GM12878 (cell line): ENCODE results near the gene SYCN. TPM values are rescaled to one million over a fixed set of nuclear protein-coding genes. Genes with fewer than 3 reads are reported as not detected.

ENCODE experiments used
- ATAC-seq: fragments of 200-7000 bp; cut with Tn5 transposase; 3 replicates; pipeline ENCODE4 v1.9.1; 2020; ENCODE audit warnings: mild to moderate bottlenecking, moderate library complexity
- BruUV-seq: library from RNA; stranded (reverse); fragments of 400-500 nt; replicated peaks from 2 replicates; lab custom pipeline; 2021; lab: Mats Ljungman, UMichigan
- CTCF ChIA-PET: fragments of 300-600 bp; sonication (Branson Sonifier 250); formaldehyde crosslinking; extraction: SDS; loops from one replicate; lab custom pipeline; 2021; ENCODE audit warnings: inconsistent platforms; lab: Yijun Ruan, JAX
- POLR2A ChIA-PET: fragments of 350-600 bp; formaldehyde crosslinking; extraction: SDS; loops from one replicate; lab custom pipeline; 2021; ENCODE audit warnings: inconsistent platforms; lab: Charles Lee
- RAD21 ChIA-PET: fragments of 300-600 bp; sonication (Branson Sonifier 250); formaldehyde crosslinking; loops from one replicate; lab custom pipeline; 2023; ENCODE audit warnings: antibody characterized with exemption; ENCODE audit not compliant: unreplicated experiment; lab: Charles Lee
- SMC1A ChIA-PET: fragments of 300-600 bp; sonication (Branson Sonifier 250); formaldehyde crosslinking; loops from one replicate; lab custom pipeline; 2023; ENCODE audit not compliant: unreplicated experiment, uncharacterized antibody; lab: Charles Lee
- DNase-seq: peaks from one replicate; pipeline ENCODE4 v3.0.0-alpha.2; 2011; ENCODE audit warnings: low read depth, low spot score
- FAIRE-seq: peaks from 3 replicates; lab custom pipeline; 2011; peaks lifted over from hg19 to GRCh38; lab: Jason Lieb, UNC
- H2AFZ ChIP-seq: 2 replicates; pipeline ENCODE4 v1.6.0; 2011; ENCODE audit warnings: low read depth, low read length, control low read depth; ENCODE audit not compliant: control insufficient read depth
- H3K27ac ChIP-seq: 2 replicates; pipeline ENCODE4 v1.5.1; 2011; ENCODE audit warnings: control low read depth; ENCODE audit not compliant: control insufficient read depth, insufficient read depth
- H3K27me3 ChIP-seq, 2 experiments: replicated peaks in 1 of 2; 2 replicates each; pipeline versions ENCODE4 v1.6.0 to v1.6.1; 2011; ENCODE audit warnings: low read length in 1 of 2; ENCODE audit not compliant: control insufficient read depth in 2 of 2, insufficient read depth in 2 of 2
- H3K36me3 ChIP-seq, 2 experiments: 2 replicates each; pipeline ENCODE4 v1.5.1; 2011; ENCODE audit warnings: low read length in 1 of 2; ENCODE audit not compliant: control insufficient read depth in 2 of 2, insufficient read depth in 2 of 2
- H3K4me1 ChIP-seq: 2 replicates; pipeline ENCODE4 v1.6.1; 2011; ENCODE audit warnings: mild to moderate bottlenecking, low read length, moderate library complexity, mixed read lengths; ENCODE audit not compliant: control insufficient read depth, insufficient read depth
- H3K4me2 ChIP-seq: 2 replicates; pipeline ENCODE4 v1.6.0; 2011; ENCODE audit warnings: control low read depth; ENCODE audit not compliant: control insufficient read depth, insufficient read depth
- H3K4me3 ChIP-seq: fragments of 200-600 bp; sonication (generic); 2 replicates; pipeline ENCODE4 v1.5.1; 2016
- H3K79me2 ChIP-seq: 2 replicates; pipeline ENCODE4 v1.6.0; 2011; ENCODE audit warnings: low read length; ENCODE audit not compliant: control insufficient read depth, insufficient read depth
- H3K9ac ChIP-seq: 2 replicates; pipeline ENCODE4 v1.8.0; 2011; ENCODE audit warnings: low read length, control low read depth, mixed read lengths; ENCODE audit not compliant: control insufficient read depth, insufficient read depth
- H3K9me3 ChIP-seq: replicated peaks from 3 replicates; pipeline ENCODE4 v1.5.1; 2011; ENCODE audit warnings: mild to moderate bottlenecking, low read length; ENCODE audit not compliant: control insufficient read depth, insufficient read depth
- H4K20me1 ChIP-seq: 2 replicates; pipeline ENCODE4 v1.6.0; 2011; ENCODE audit not compliant: control insufficient read depth, insufficient read depth
- CBFB ChIP-seq: IDR thresholded peaks from 2 replicates; pipeline ENCODE4 v1.6.1; 2016; ENCODE audit warnings: antibody characterized with exemption, low read depth
- FOS ChIP-seq: IDR thresholded peaks from 3 replicates; pipeline ENCODE4 v1.6.1; 2011; ENCODE audit warnings: borderline replicate concordance; ENCODE audit not compliant: insufficient read length; ENCODE audit errors: extremely low read depth
- MLLT1 ChIP-seq: fragments of 450-650 bp; IDR thresholded peaks from 2 replicates; pipeline ENCODE4 v1.6.1; 2016; ENCODE audit warnings: mild to moderate bottlenecking
- NFIC ChIP-seq: IDR thresholded peaks from 2 replicates; pipeline ENCODE4 v1.6.1; 2012; ENCODE audit warnings: low read depth, mild to moderate bottlenecking, inconsistent platforms, low read length, moderate library complexity
- TAF1 ChIP-seq: IDR thresholded peaks from 2 replicates; pipeline ENCODE4 v1.6.1; 2011; ENCODE audit warnings: mild to moderate bottlenecking, low read depth, low read length, borderline replicate concordance
- USF2 ChIP-seq: IDR thresholded peaks from 2 replicates; pipeline ENCODE4 v1.6.1; 2011; ENCODE audit warnings: low read depth, low read length, improper control_type of control experiment, borderline replicate concordance
- WGBS: methylation state at CpG from one replicate; pipeline ENCODE4 v1.1.6; 2016; ENCODE audit warnings: low lambda C conversion rate; ENCODE audit not compliant: insufficient replicate concordance, insufficient coverage; ENCODE audit errors: missing lambda C conversion rate; 5-methylcytosine and 5-hydroxymethylcytosine counted together
- in situ Hi-C: fragments of 300-500 bp; cut with MboI; formaldehyde crosslinking; loops from 9 replicates; pipeline ENCODE4 v1.14.3; 2018; ENCODE audit warnings: mixed read lengths
- intact Hi-C: fragments of 100-400 bp; cut with micrococcal nuclease; formaldehyde crosslinking; loops from one replicate; pipeline ENCODE4 v1.14.2; 2022; ENCODE audit not compliant: unreplicated experiment
- polyA plus RNA-seq, 11 experiments: library from polyadenylated mRNA; depleted of rRNA in 4 of 11; unstranded in 6 of 11; stranded (reverse) in 5 of 11; fragments of >200 nt; fragmentation: Nextera tagmentation in 4 of 11; fragmentation: Illumina TruSeq in 1 of 11; extraction: Ambion mirVana in 4 of 11; extraction: Trizol in 1 of 11; gene quantifications; 1 replicate in 1 of 11; 2 replicates in 10 of 11; pipeline versions ENCODE4 v1.2.1 to v1.2.3, GENCODE V29; 2011 to 2016; ENCODE audit warnings: inconsistent platforms in 2 of 11, missing spikeins in 2 of 11, low read depth in 1 of 11
- total RNA-seq, 4 experiments: library from RNA; depleted of rRNA in 3 of 4; stranded (reverse); fragments of >200 nt in 3 of 4; fragmentation: Illumina TruSeq in 1 of 4; extraction: Trizol in 1 of 4; gene quantifications; 2 replicates each; pipeline versions ENCODE4 v1.2.1 to v1.2.3, GENCODE V29; 2013 to 2021

The SYCN gene
- total and polyA plus RNA-seq, 10 of the 15 experiments (the other 5 are each of a cell fraction or from before 2014, with no cell fraction given) = 0.54 TPM; not detected in 9

GRCh38 chr19:39171479-39172465, 32.3 kb downstream of the SYCN start:
- Histone ChIP-seq H3K27ac (no peak overlapping the region), H3K9me3 (no peaks in the 10 kb centered on the region), H3K4me2 (no peak overlapping the region), H3K36me3 (peaks cover 0 to 25% of the 10 kb centered on the region in 2 experiments; a peak in 2 of 4 replicates), H2AFZ (no peak overlapping the region), H3K79me2 (no peaks in the 10 kb centered on the region), H4K20me1 (no peaks in the 10 kb centered on the region), H3K4me1 (no peaks in the 10 kb centered on the region), H3K27me3 (no peaks in the 10 kb centered on the region), H3K4me3 (no peak overlapping the region), H3K9ac (no peak overlapping the region)
- POLR2A ChIA-PET = no interaction called here
- no peak for TF ChIP-seq TAF1
- no peak for TF ChIP-seq USF2
- no peak for TF ChIP-seq FOS
- TF ChIP-seq CBFB = no peak
- TF ChIP-seq NFIC = no peak
- TF ChIP-seq MLLT1 = no peak
- SMC1A ChIA-PET = no interaction called here
- WGBS = 77% methylated on average over 27 of the region's 27 CpGs
- intact Hi-C loops (no loop called here), in situ Hi-C loops (no loop called here)
- RAD21 ChIA-PET = interaction anchor here (0.6 kb wide), 1 partner anchor 133 kb away, joined by 5 read pairs; no protein-coding TSS in a partner anchor
- BruUV-seq = no TSS peak
- CTCF ChIA-PET = no interaction called here
- DNase-seq (no peak), FAIRE-seq (no peak), ATAC-seq (no peak)
